Amygdala (tissue), 56 donors: ENCODE results near the gene HDAC4.

ENCODE experiments used
- DNase-seq, 56 donors: peaks; one replicate each; lab custom pipeline; 2025; lab: John Stamatoyannopoulos, UW

HDAC4 gene

GRCh38 chr2:239002954-239003623 is 397.7 kb downstream of the HDAC4 start:
- peak in 1 of 56 donors; percentile 37 for DNase-seq

GRCh38 chr2:239002591-239002953 is 398.2 kb downstream of the HDAC4 start:
- DNase-seq: no peak

- DNase-seq: no peak
These were observed 399.0 kb downstream of the HDAC4 start for GRCh38 chr2:239001794-239002193.

GRCh38 chr2:239000500-239001073 is 400.2 kb downstream of the HDAC4 start:
- no peak for DNase-seq

- DNase-seq: no peak
These were observed 400.7 kb downstream of the HDAC4 start for GRCh38 chr2:239000089-239000488.

GRCh38 chr2:238999291-238999741 is 401.5 kb downstream of the HDAC4 start:
- no peak for DNase-seq

GRCh38 chr2:238998801-238999200 is 402.0 kb downstream of the HDAC4 start:
- no peak for DNase-seq
